Right cardiac atrium (tissue), 5 donors: ENCODE measurements around the gene CYTH2. TPM values are rescaled to one million over a fixed set of nuclear protein-coding genes. Genes with fewer than 3 reads are reported as not detected.
"Not testable (repeated sequence)": the region's sequence is repeated elsewhere in the genome, so short reads cannot be mapped to it uniquely, and the experiment has no call there.

Source experiments
- ATAC-seq, 2 donors: fragments of 200-7000 bp; cut with Tn5 transposase; one replicate each; pipeline versions ENCODE4 v1.8.0 to v1.9.1; 2020; ENCODE audit warnings: moderate library complexity in 2 of 2, mild to moderate bottlenecking in 1 of 2
- DNase-seq, 3 donors: peaks; one replicate each; pipeline ENCODE4 v3.0.0-alpha.2; 2020
- H3K27ac ChIP-seq: one replicate; pipeline ENCODE4 v1.5.1; 2013; ENCODE audit warnings: mild to moderate bottlenecking, low read length, control low read depth, moderate library complexity
- H3K27me3 ChIP-seq: one replicate; pipeline ENCODE4 v1.6.1; 2013; ENCODE audit not compliant: control insufficient read depth, insufficient read depth
- H3K4me1 ChIP-seq: one replicate; pipeline ENCODE4 v1.6.1; 2013; ENCODE audit warnings: low read length; ENCODE audit not compliant: control insufficient read depth, insufficient read depth
- H3K4me3 ChIP-seq: one replicate; pipeline ENCODE4 v1.5.1; 2013; ENCODE audit warnings: low read length, control low read depth
- H3K9me3 ChIP-seq: one replicate; pipeline ENCODE4 v1.6.1; 2013; ENCODE audit warnings: low read length; ENCODE audit not compliant: control insufficient read depth
- WGBS: extraction: QIAGEN DNeasy Blood & Tissue Kit; methylation state at CpG from one replicate; pipeline ENCODE4 v1.1.7; 2013; 5-methylcytosine and 5-hydroxymethylcytosine counted together
- intact Hi-C, 4 donors: fragments of 100-400 bp; cut with DNase I; formaldehyde crosslinking; loops; one replicate each; pipeline versions ENCODE4 v1.11.0 to v1.14.0; 2022 to 2023
- polyA plus RNA-seq: library from polyadenylated mRNA; stranded (reverse); fragments of 200-250 nt; gene quantifications from one replicate; pipeline ENCODE4 v1.2.3, GENCODE V29; 2013
- total RNA-seq, 4 donors: library from RNA; stranded (reverse); fragmentation: NEBNext Ultra II Directional; extraction: Animal tissue kit (Norgen Biotek cat#: 25700); gene quantifications; one replicate each; pipeline ENCODE4 v1.2.1, GENCODE V29; 2021
- donor health status: healthy with polysubstance abuse.
- donor health status: DM: no; HTN: yes; CAD: no.
- donor health status: DM: no; HTN: no; CAD: no.
- donor health status: DM: no; HTN: yes; CAD: no; lungs with severe emphysema.
- donor health status: DM: yes; HTN: yes; CAD: no.

Gene CYTH2
- total and polyA plus RNA-seq, 5 donors = 26.0 to 35.0 (median 28.5) TPM

DNA sequence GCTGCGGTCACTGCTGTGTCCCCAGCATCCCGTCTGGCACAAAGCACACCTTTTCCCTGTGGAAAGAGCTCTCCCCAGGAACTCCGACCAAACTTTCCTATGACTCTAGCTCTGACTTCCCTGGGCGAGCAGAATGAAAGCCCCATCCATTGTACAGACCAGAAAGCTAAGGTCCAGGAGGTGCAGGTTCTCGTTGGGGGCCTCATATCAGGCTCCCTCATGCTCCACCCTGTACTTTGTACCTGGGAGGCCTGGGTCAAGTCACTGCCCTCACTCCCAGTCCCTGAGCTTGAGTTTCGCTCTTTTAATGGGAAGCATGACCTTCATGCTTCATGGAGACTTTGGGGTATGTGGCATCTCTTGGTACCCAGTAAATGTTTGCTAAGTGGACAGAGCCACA lies 18.4 kb downstream of the CYTH2 start:
- no peaks in the 10 kb centered on the region for H3K27me3 ChIP-seq
- no peak for ATAC-seq
- peak overlapping the region; percentile 6 for H3K27ac ChIP-seq
- 79% methylated on average over 6 of the region's 6 CpGs for WGBS
- no peak overlapping the region for H3K4me3 ChIP-seq
- no peak for DNase-seq
- no peaks in the 10 kb centered on the region for H3K9me3 ChIP-seq
- no peaks in the 10 kb centered on the region for H3K4me1 ChIP-seq
- intact Hi-C loops = loop anchor here in 1 of 4 donors (5.0 kb wide), 1 partner anchor 100 kb away; no protein-coding TSS in a partner anchor

DNA sequence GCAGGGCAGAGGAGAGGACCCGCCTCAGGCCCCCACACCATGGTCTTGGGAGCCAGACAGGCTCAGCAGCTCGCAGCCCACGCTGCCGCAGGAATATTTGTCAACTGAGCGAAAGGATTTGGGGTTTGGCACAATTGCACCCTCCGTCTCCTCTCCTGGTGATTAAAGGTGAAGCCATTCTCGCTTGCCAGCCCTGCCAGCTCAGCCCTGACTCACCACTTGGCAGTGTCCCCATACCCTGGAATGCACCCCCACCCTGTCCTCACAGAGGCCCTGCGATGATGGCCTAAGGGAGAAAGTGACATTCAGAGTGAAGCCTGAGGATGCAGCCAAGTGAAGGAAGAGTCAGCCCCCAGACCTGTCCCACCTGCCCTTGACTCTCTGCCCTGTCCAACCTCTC lies 18.8 kb downstream of the CYTH2 start:
- Histone ChIP-seq H3K9me3 (no peaks in the 10 kb centered on the region), H3K4me3 (no peak overlapping the region), H3K27me3 (no peaks in the 10 kb centered on the region), H3K4me1 (no peaks in the 10 kb centered on the region), H3K27ac (peak overlapping the region; percentile 84)
- DNase-seq (peak in 2 of 3 donors; percentile 79 to 80), ATAC-seq (peak; percentile 8 to 18)
- intact Hi-C loops = loop anchor here in 1 of 4 donors (5.0 kb wide), 1 partner anchor 99 kb away; no protein-coding TSS in a partner anchor
- 58% methylated on average over 8 of the region's 8 CpGs for WGBS

DNA sequence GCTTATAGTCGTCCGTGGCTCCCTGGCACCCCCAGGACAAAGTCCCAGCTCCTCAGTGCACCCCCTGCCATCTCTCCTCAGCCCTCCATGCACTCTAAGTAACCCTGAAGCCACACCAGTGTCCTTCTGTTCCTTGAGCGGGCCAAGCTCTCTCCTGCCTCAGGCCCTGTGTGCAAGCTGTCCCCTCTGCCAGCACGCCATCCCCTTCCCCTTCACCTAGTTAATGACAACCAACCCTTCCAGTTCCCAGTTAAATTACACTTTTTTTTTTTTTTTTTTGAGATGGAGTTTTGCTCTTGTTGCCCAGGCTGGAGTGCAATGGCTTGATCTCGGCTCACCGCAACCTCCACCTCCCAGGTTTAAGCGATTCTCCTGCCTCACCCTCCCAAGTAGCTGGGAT lies 19.3 kb downstream of the CYTH2 start:
- not testable (repeated sequence) for H3K4me1 ChIP-seq, DNase-seq, H3K4me3 ChIP-seq, ATAC-seq, H3K27me3 ChIP-seq, H3K9me3 ChIP-seq
- WGBS = 82% methylated on average over 7 of the region's 7 CpGs
- peak overlapping the region; percentile 84 for H3K27ac ChIP-seq
- intact Hi-C loops = loop anchor here in 1 of 4 donors (5.0 kb wide), 1 partner anchor 99 kb away; no protein-coding TSS in a partner anchor

DNA sequence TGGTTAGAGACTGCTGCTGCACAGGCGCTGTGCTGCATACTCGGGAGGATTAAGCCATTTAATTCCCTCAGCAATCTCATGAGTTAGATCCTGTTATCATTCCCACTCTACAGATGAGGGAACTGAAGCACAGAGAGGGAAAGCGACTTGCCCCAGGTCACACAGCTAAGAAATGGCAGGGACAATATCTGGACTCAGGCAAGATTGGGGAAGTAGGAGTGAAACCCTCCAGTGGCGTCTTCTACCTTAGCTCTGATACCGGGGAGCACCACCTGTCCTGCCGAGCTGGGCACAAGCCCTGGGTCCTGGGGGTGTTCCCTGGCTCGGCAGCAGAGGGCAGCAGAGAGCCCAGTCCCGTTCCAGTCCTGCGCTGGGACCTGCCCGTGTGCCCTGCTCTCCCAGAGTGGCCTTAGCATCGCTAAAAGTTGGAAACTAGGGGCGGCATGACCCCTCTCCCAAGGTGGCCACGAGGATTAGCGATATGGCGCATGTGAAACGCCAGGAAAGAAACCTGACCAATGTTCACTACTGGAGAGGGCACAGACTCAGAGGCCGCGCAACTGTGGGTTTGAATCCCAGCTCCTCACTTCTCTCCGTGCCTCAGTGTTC lies 20.5 kb downstream of the CYTH2 start:
- no peaks in the 10 kb centered on the region for H3K4me1 ChIP-seq
- H3K4me3 ChIP-seq = no peak overlapping the region

DNA sequence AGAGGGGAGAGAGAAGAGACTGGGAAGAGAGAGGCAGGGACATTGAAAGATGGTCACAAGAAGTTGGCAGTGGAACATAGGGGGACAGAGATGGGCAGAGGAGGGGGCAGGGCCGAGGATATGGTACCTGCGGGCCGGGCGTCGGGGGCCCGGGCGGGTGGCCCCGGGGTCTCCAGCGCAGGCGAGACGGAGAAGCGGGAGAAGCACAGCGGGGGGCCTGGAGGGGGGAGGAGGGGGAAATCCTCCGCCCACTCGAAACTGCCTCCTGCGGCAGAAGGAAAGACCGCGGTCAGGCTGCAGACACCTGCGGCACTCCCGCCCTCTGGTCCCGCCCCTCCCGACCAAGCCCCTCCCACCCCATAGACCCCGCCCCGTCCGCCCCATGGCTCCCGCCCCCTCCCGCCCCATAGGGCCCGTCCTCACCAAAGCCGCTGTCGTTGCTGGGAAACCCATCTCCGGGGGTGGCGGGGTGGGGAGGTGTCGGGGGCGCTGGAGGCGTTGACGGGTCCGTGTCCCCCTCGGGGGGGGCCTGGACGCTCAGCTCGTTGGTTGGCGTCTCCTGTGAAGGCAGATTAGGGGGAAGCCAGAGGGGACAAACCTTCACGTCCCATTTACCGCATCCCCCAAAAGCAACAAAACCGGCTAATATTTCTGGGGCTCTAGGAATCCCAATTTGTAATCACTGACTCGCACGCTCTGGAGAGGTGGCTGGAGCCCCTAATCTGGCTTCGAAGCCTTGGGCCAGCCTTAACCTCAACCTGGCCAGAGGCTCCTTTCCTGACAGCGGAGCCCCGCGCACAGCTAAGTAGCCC lies 22.0 kb downstream of the CYTH2 start:
- peak in 2 of 3 donors; percentile 74 to 80 for DNase-seq
- Histone ChIP-seq H3K9me3 (no peaks in the 10 kb centered on the region), H3K27ac (no peak overlapping the region), H3K4me3 (no peak overlapping the region), H3K4me1 (no peaks in the 10 kb centered on the region), H3K27me3 (no peaks in the 10 kb centered on the region)
- ATAC-seq = no peak
- WGBS = 6% methylated on average over 49 of the region's 50 CpGs
- intact Hi-C loops = loop anchor here in 2 of 4 donors (5.0 kb wide), 2 partner anchors 91 to 96 kb away; no protein-coding TSS in a partner anchor

More for the DNA sequence above, 20.5 kb downstream of the CYTH2 start:
- intact Hi-C loops = loop anchor here in 3 of 4 donors (5.0 kb wide), 2 partner anchors 93 to 98 kb away; no protein-coding TSS in a partner anchor
- Histone ChIP-seq H3K27me3 (no peaks in the 10 kb centered on the region), H3K9me3 (no peaks in the 10 kb centered on the region), H3K27ac (no peak overlapping the region)
- WGBS = 22% methylated on average over 19 of the region's 19 CpGs
- ATAC-seq (no peak), DNase-seq (peak; percentile 75 to 92 (median 90))

DNA sequence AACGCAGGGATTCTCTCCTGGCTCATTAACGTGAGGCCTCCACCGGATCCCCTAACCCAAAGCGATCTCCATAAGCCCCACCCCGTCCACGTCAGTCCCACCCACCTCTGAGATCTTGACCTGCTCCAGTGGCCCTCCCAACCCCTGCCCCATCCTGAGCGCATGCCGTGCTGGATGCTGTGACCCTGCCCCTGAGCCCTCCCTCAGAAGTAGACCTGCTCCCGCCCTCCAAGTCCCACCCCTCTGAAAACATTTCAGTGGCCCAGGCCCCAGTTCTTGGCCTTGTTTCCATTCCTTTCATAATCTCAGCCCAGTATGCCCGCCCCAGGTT lies 22.6 kb downstream of the CYTH2 start:
- ATAC-seq = no peak
- H3K4me1 ChIP-seq = no peaks in the 10 kb centered on the region
- peak in 2 of 3 donors; percentile 58 to 60 for DNase-seq
- no peak overlapping the region for H3K27ac ChIP-seq
- no peaks in the 10 kb centered on the region for H3K27me3 ChIP-seq
- H3K4me3 ChIP-seq = no peak overlapping the region
- 30% methylated on average over 10 of the region's 10 CpGs for WGBS
- H3K9me3 ChIP-seq = no peaks in the 10 kb centered on the region
- intact Hi-C loops = loop anchor here in 2 of 4 donors (5.0 kb wide), 2 partner anchors 91 to 96 kb away; no protein-coding TSS in a partner anchor

DNA sequence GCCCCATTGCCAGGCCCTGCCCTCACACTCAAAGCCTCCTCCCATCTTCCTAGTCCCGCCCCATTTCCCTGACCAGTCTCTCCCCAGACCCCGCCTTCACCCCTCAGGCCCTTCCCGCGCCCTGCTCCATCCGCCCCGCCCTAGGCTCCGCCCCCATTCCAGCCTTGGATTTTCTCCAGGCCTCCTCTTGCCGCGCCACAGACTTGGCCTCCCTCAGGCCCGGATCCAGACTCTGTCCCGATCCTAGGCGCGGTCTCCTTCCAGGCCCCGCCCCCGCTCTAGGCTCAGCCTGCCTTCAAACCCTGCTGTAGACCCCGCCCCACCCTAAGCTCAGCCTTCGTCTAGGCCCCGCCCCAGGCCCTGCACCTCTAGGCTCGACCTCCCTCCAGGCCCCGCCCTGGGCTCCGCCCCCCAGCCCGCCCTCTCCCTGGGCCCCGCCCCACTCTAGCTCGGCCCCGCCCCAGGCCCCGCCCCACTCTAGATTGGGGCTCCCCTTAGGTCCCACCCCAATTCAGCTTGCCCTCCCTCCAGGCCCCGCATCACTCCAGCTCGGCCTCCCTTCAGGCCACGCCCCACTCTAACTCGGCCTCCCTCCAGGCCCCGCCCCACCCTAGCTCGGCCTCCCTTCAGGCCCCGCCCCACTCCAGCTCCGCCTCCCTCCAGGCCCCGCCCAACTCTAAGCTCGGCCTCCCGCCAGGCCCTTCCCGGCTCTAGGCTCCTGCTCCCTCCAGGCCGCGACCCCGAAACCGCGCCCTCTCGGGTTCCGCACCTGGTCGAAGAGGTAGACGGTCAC lies 24.0 kb downstream of the CYTH2 start:
- peak; percentile 92 to 93 for ATAC-seq
- Histone ChIP-seq H3K4me3 (peak overlapping the region; percentile 71), H3K4me1 (no peaks in the 10 kb centered on the region), H3K27me3 (no peaks in the 10 kb centered on the region), H3K9me3 (no peaks in the 10 kb centered on the region), H3K27ac (peak overlapping the region; percentile 28)
- peak; percentile 98 to 99 (median 98) for DNase-seq
- intact Hi-C loops = loop anchor here in 2 of 4 donors (5.0 kb wide), 2 partner anchors 89 to 94 kb away; no protein-coding TSS in a partner anchor
- WGBS = 2% methylated on average over 47 of the region's 47 CpGs

DNA sequence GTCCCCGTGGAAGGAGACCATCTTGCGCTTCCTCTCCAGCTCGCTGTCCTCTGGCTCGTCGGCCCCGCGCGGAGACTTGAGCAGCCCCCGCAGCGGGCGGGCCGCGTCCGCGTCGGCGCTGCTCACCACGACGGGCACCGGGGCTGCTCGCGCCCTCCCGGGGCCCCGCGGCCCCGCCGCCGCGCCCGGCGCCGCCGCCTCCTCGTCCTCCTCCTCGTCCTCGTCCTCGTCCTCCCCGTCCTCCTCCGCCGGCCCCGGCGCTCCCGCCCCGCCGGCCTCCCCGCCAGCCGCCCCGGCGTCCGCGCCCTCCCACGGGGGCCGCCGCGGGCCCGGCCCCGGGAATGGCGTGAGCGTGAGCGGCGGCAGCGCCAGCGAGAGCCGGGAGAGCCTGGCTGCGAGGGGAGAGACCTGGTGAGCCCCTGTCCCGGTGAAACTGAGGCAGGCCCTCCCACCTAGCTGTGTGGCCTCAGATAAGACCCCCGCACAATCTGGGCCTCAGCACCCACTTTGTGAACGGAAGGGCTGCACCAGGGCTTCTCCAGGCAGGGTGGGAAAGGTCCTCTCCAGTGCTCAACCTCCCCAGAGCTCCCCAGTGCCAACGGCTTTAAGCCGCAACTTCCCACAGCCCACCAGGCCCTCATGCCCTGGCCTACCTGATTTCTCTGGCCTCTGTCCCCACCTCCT lies 24.7 kb downstream of the CYTH2 start:
- intact Hi-C loops = loop anchor here in 2 of 4 donors (5.0 kb wide), 2 partner anchors 88 to 93 kb away; no protein-coding TSS in a partner anchor
- Histone ChIP-seq H3K27me3 (no peaks in the 10 kb centered on the region), H3K9me3 (no peaks in the 10 kb centered on the region), H3K27ac (peak overlapping the region; percentile 28), H3K4me3 (peak overlapping the region; percentile 71), H3K4me1 (no peaks in the 10 kb centered on the region)
- WGBS = 3% methylated on average over 70 of the region's 70 CpGs
- ATAC-seq = peak in 1 of 2 donors; percentile 2
- DNase-seq = peak in 1 of 3 donors; percentile 62

DNA sequence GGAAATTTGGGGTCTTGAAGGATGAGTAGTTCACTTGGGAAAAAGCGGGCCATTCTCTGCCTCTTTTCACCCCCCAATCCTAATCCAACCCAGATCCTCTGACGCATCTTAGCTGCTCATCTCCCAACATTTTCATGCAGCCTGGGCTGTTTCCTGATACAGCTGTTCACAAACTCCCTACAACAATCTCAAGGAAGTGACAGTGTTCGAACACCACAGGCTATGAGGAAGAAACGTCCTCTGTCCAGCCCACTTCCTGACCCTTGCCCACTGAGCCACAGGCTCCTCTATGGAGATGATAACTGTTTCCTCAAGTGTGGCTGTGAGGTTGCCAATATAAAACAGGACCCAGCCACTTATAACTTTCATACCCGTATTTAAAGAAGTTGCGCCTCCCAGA lies 26.2 kb downstream of the CYTH2 start:
- H3K4me1 ChIP-seq = no peaks in the 10 kb centered on the region
- H3K27ac ChIP-seq = no peak overlapping the region
- intact Hi-C loops = no loop called here
- ATAC-seq (no peak), DNase-seq (peak in 2 of 3 donors; percentile 40 to 74)
- H3K4me3 ChIP-seq = no peak overlapping the region
- WGBS = 56% methylated on average over 6 of the region's 6 CpGs
- H3K27me3 ChIP-seq = no peaks in the 10 kb centered on the region
- H3K9me3 ChIP-seq = no peaks in the 10 kb centered on the region
